Cortex of kidney (tissue), 1 donor: ENCODE results near the gene TRIM34.
"Not testable (repeated sequence)": the region's sequence is repeated elsewhere in the genome, so short reads cannot be mapped to it uniquely, and the experiment has no call there.

Experiments used
- DNase-seq: peaks from one replicate; lab custom pipeline; 2025; lab: John Stamatoyannopoulos, UW

TRIM34 gene

GRCh38 chr11:5684036-5684645, 59.3 kb downstream of the TRIM34 start:
- DNase-seq: no peak

GRCh38 chr11:5684646-5685362, 60.0 kb downstream of the TRIM34 start, which contains the start of gene TRIM5:
TSS of gene TRIM5 (minus strand) at chr11:5685074. CDS start at chr11:5680177, 4,897 bp downstream.
- no peak for DNase-seq

GRCh38 chr11:5686426-5686825, 61.6 kb downstream of the TRIM34 start:
- no peak for DNase-seq

GRCh38 chr11:5688482-5688881, 63.7 kb downstream of the TRIM34 start:
- DNase-seq: no peak

DNA sequence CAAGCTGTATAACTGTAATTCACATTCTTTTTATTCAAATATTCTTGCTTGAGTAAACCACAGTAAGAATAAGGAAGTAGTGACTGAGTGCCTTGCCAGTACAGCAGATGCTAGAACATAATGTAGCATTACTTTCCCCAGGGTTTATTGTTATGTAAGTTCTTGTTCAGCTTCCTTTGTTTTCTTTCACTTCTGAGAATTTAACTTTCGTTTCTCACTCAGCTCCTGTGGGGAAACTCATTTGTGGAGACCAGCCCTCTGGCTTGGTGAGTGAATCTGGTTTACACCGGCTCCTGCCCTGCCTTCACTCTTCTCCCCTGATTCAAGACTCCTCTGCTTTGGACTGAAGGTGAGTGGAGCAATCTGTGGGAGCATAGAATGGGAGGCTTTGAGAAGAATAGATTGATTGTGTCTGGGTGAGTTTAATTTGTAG, 64.8 kb downstream of the TRIM34 start, which contains the start of gene TRIM22:
Gene TRIM22 (plus strand): TSS at position 240 of the 433 bp plus-strand sequence. CDS start 6,443 bp downstream, outside the sequence.
- DNase-seq: no peak

DNA sequence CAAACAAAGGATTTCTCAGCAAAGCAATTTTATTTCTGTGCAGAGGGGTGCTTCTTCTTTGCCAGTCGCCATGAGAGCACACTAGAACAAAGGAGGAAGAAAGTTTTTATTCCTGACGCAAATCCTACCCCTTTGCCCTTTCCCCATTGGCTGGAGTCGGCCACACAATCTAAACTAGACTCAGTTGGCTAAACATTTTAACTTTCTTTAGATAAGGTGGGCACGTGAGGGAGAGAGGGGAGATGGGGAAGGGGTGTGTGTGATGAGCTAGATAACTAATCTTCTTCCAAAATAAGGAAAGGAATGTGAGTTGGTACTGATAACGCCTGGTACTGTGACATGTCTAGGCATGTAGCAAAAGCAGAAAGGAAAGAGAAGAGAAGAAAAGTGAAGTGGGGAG, 65.4 kb downstream of the TRIM34 start:
- no peak for DNase-seq

DNA sequence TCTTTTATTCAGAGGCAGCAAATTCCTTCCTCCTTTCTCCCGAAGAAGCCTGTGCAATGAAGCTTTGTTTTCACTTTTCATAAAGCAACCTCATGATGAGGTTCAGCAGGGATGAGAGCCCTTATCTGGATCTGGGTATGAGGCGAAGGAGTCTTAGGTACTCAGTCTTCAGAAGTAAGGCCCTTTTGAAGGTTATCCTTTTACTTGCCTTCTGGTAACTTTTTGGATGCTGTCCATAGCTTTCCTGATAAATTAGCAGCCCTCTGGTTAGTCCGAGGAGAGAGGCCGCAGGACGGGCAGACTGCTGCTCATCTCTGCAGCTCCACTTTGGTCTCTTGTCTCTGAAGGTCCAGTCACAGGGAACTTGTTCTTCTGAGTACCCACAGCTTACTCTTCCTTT, 65.9 kb downstream of the TRIM34 start:
- no peak for DNase-seq

DNA sequence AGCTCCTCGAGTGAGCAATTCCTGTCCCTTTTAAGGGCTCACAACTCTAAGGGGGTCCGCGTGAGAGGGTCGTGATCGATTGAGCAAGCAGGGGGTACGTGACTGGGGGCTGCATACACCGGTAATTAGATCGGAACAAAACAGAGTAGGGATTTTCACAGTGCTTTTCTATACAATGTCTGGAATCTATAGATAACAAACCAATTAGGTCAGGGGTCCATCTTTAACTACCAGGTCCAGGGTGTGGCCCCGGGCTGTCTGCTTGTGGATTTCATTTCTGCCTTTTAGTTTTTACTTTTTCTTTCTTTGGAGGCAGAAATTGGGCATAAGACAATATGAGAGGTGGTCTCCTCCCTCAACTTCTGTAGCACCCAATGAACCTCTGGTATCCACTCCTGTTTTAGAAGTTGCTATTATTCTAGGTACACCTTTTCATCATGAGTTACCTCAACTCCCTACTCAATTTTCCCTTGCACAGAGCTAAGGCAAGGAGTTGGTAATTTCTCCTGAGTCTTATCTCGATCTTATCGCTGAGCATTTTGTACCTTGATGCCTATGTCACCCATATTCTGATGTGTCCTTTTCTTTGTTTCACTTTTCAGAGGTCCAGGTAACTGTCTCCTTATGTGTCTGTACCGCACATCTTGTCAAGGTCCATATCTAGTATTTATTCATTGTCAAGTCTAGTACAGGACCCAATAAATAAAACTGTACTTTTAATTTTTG, 66.6 kb downstream of the TRIM34 start:
- not testable (repeated sequence) for DNase-seq

DNA sequence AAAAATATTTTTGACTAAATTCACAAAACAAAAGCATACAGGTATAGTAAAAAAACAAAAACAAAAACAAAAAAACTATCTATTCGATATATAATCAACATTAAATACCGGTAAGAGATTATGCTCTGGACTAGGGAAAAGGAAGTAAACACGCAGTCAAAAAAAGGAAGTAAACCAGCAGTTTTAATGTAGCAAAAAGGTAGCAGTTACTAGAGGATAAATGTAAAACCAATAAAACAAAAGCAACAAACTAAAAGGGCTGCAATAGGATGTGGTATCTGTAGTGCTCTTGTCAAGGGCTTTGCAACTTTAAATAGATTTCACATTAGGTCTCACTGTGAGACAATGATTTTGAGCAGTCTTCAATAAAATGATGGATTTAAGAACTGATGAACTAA, 67.2 kb downstream of the TRIM34 start:
- no peak for DNase-seq
